ENCODE results near the gene HES1. TPM values are rescaled to one million over a fixed set of nuclear protein-coding genes. Genes with fewer than 3 reads are reported as not detected.
"Not testable (repeated sequence)": the region's sequence is repeated elsewhere in the genome, so short reads cannot be mapped to it uniquely, and the experiment has no call there.

HES1 gene
- total RNA-seq, 6 experiments from 2014 or later: 4.8 to 15.1 (median 13.4) TPM

- H3K36me3 Mint-ChIP-seq (ENCODE audit: low read depth): no peaks in the 10 kb centered on the region
- H3K27me3 Mint-ChIP-seq (ENCODE audit: insufficient read depth): peaks cover 44% of the 10 kb centered on the region
- DNase-seq: no peak
- no peak overlapping the region for H3K27ac Mint-ChIP-seq
- no peak overlapping the region for H3K4me3 Mint-ChIP-seq
- no peaks in the 10 kb centered on the region for H3K9me3 Mint-ChIP-seq
- H3K4me1 Mint-ChIP-seq (ENCODE audit: low read depth): peaks cover 12% of the 10 kb centered on the region
- no peak for TF ChIP-seq CTCF (IDR thresholded peaks at IDR 0.05)
Observed at GRCh38 chr3:194124193-194124592, 11.8 kb upstream of the HES1 start.

GRCh38 chr3:194125442-194125841 lies 10.5 kb upstream of the HES1 start:
- TF ChIP-seq CTCF (IDR thresholded peaks at IDR 0.05): no peak
- Mint-ChIP-seq H3K4me3 (no peak overlapping the region), H3K27me3 (ENCODE audit: insufficient read depth) (peaks cover 34% of the 10 kb centered on the region), H3K36me3 (ENCODE audit: low read depth) (no peaks in the 10 kb centered on the region), H3K4me1 (ENCODE audit: low read depth) (peaks cover 12% of the 10 kb centered on the region), H3K9me3 (no peaks in the 10 kb centered on the region), H3K27ac (no peak overlapping the region)
- no peak for DNase-seq

DNA sequence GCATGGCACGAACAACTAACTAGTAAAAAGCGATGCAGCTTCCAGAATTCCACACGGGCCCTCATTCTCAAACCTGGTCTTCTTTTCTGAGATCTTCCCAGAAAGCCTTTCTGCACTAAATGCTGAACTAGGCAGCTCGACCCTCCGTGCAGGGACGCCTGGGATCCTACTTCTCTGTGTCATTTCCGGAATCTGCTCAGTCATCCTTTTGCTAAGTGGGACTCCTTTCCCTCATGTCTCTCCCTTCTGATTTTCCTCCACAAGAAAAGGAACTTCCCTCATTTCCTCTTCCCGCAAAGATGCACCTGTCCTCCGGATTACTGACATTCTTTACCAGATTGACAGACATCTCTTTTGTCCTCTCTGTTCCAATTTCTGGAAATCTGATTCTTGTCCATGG lies 9.2 kb upstream of the HES1 start:
- no peaks in the 10 kb centered on the region for H3K36me3 Mint-ChIP-seq (ENCODE audit: low read depth)
- peaks cover 34% of the 10 kb centered on the region for H3K27me3 Mint-ChIP-seq (ENCODE audit: insufficient read depth)
- no peak overlapping the region for H3K27ac Mint-ChIP-seq
- H3K4me3 Mint-ChIP-seq: no peak overlapping the region
- no peaks in the 10 kb centered on the region for H3K9me3 Mint-ChIP-seq
- no peak for TF ChIP-seq CTCF (IDR thresholded peaks at IDR 0.05)
- no peak for DNase-seq
- peaks cover 9% of the 10 kb centered on the region for H3K4me1 Mint-ChIP-seq (ENCODE audit: low read depth)

- H3K27me3 Mint-ChIP-seq (ENCODE audit: insufficient read depth): peaks cover 31% of the 10 kb centered on the region
- TF ChIP-seq CTCF (IDR thresholded peaks at IDR 0.05): peak; percentile 31; the same call in 1 of the 2 replicates
- no peak overlapping the region for H3K27ac Mint-ChIP-seq
- H3K4me3 Mint-ChIP-seq: no peak overlapping the region
- no peaks in the 10 kb centered on the region for H3K36me3 Mint-ChIP-seq (ENCODE audit: low read depth)
- no peak for DNase-seq
- H3K4me1 Mint-ChIP-seq (ENCODE audit: low read depth): peaks cover 2% of the 10 kb centered on the region
- H3K9me3 Mint-ChIP-seq: no peaks in the 10 kb centered on the region
Observed at GRCh38 chr3:194128202-194128918, 7.6 kb upstream of the HES1 start.

DNA sequence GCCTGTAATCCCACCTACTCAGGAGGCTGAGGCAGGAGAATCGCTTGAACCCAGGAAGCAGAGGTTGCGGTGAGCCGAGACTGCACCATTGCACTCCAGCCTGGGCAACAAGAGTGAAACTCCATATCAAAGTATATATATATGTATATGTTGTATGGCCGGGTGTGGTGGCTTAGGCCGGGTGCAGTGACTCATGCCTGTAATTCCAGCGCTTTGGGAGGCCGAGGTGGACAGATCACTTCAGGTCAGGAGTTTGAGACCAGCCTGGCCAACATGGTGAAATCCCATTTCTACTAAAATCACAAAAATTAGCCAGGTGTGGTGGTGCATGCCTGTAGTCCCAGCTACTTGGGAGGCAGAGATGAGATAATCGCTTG lies 7.0 kb upstream of the HES1 start:
- not testable (repeated sequence) for H3K36me3 Mint-ChIP-seq (ENCODE audit: low read depth); H3K9me3 Mint-ChIP-seq; DNase-seq; H3K4me3 Mint-ChIP-seq; H3K4me1 Mint-ChIP-seq (ENCODE audit: low read depth); H3K27ac Mint-ChIP-seq
- peaks cover 34% of the 10 kb centered on the region for H3K27me3 Mint-ChIP-seq (ENCODE audit: insufficient read depth)

DNA sequence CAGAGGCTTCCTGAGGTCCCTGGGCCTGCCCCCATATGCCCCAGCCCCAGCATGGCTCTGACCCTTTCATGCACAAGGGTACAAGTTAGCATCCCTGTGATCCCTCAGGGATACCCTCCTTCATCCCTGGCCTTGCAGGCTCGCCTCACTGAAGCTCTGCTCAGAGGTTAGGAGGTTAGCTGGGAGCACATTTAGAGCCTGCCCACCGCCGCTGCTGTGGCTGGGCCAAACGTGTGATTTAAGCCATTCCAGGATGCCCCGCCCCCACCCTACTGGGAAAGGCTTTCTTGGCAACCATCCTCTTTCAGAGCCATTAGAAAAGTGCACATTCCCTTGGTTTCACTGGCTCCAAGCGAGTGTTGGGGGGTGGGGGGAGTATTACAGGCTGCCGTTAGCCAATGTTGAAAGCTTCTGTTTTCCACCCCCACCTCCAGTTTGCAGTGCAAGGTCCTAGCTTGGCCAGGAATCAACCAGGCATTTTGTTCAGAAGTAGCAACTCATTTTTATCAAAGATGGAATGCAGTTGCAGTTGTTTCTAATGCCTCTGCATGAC lies 6.3 kb upstream of the HES1 start:
- H3K4me3 Mint-ChIP-seq: no peak overlapping the region
- H3K27me3 Mint-ChIP-seq (ENCODE audit: insufficient read depth): peaks cover 31% of the 10 kb centered on the region
- H3K9me3 Mint-ChIP-seq: no peaks in the 10 kb centered on the region
- H3K27ac Mint-ChIP-seq: no peak overlapping the region
- no peak for TF ChIP-seq CTCF (IDR thresholded peaks at IDR 0.05)
- peaks cover 7% of the 10 kb centered on the region for H3K4me1 Mint-ChIP-seq (ENCODE audit: low read depth)
- DNase-seq: no peak
- H3K36me3 Mint-ChIP-seq (ENCODE audit: low read depth): no peaks in the 10 kb centered on the region

Data from HFFc6 (cell line).